HCT116 (cell line): Measurements from ENCODE around the gene STRBP. TPM values are rescaled to one million over a fixed set of nuclear protein-coding genes. Genes with fewer than 3 reads are reported as not detected.

Experiments used
- ATAC-seq: fragments of 200-7000 bp; cut with Tn5 transposase; 2 replicates; pipeline ENCODE4 v1.9.1; 2020; ENCODE audit warnings: mild to moderate bottlenecking, moderate library complexity
- BruUV-seq: library from RNA; stranded (reverse); fragments of 400-500 nt; replicated peaks from 2 replicates; lab custom pipeline; 2021; lab: Mats Ljungman, UMichigan
- CTCF ChIA-PET: fragments of 300-600 bp; sonication (Branson Sonifier 250); formaldehyde crosslinking; loops from one replicate; lab custom pipeline; 2021; ENCODE audit warnings: antibody characterized with exemption; lab: Charles Lee
- POLR2A ChIA-PET: fragments of 300-600, 350-600 bp; sonication (Branson Sonifier 250); formaldehyde crosslinking; loops from one replicate; lab custom pipeline; 2021; ENCODE audit warnings: antibody characterized with exemption; lab: Charles Lee
- RAD21 ChIA-PET, 2 experiments: fragments of 300-600 bp; sonication (Branson Sonifier 250); formaldehyde crosslinking; loops; one replicate each; lab custom pipeline; 2023; ENCODE audit warnings: low total read pairs in 2 of 2; ENCODE audit not compliant: uncharacterized antibody in 2 of 2, unreplicated experiment in 2 of 2, low non-redundant PET in 1 of 2; lab: Charles Lee
- DNase-seq: peaks from one replicate; pipeline ENCODE4 v3.0.0-alpha.2; 2010; ENCODE audit warnings: low read depth, low spot score
- H2AFZ ChIP-seq: fragments of 200-600 bp; shearing (Covaris generic), sonication (generic); 2 replicates; pipeline ENCODE4 v1.6.1; 2017; ENCODE audit warnings: low read depth, mixed run types, mixed read lengths, antibody characterized with exemption, low read length; ENCODE audit not compliant: poor library complexity, severe bottlenecking
- H3K27ac ChIP-seq: 2 replicates; pipeline ENCODE4 v1.5.1; 2012; ENCODE audit warnings: low read depth, low read length
- H3K27me3 ChIP-seq: fragments of 200-600 bp; sonication (generic); 2 replicates; pipeline ENCODE4 v1.6.1; 2016; ENCODE audit warnings: mixed run types, low read length, mixed read lengths; ENCODE audit not compliant: insufficient read depth
- H3K36me3 ChIP-seq, 2 experiments: fragments of 200-500 bp in 1 of 2; fragments of 200-600 bp in 1 of 2; sonication (Bioruptor generic) in 1 of 2; sonication (generic) in 1 of 2; 2 replicates each; pipeline versions ENCODE4 v1.5.1 to v1.6.1; 2014 to 2016; ENCODE audit warnings: low read length in 2 of 2, inconsistent platforms in 1 of 2, mixed read lengths in 1 of 2, mixed run types in 1 of 2; ENCODE audit not compliant: insufficient read depth in 2 of 2, control insufficient read depth in 1 of 2
- H3K4me1 ChIP-seq, 2 experiments: fragments of 200-600 bp in 1 of 2; sonication (generic) in 1 of 2; 2 replicates each; pipeline versions ENCODE4 v1.5.1 to v1.6.1; 2012 to 2017; ENCODE audit warnings: low read length in 2 of 2, inconsistent platforms in 1 of 2, mild to moderate bottlenecking in 1 of 2, mixed read lengths in 1 of 2, mixed run types in 1 of 2, moderate library complexity in 1 of 2; ENCODE audit not compliant: insufficient read depth in 2 of 2, control insufficient read depth in 1 of 2
- H3K4me2 ChIP-seq: fragments of 200-600 bp; sonication (generic); 2 replicates; pipeline ENCODE4 v1.6.1; 2017; ENCODE audit warnings: mixed run types, low read length, mixed read lengths
- H3K4me3 ChIP-seq, 2 experiments: fragments of 200-600 bp in 1 of 2; sonication (generic) in 1 of 2; replicated peaks in 1 of 2; 2 replicates each; pipeline ENCODE4 v1.5.1; 2011 to 2016; ENCODE audit warnings: low read length in 2 of 2, control low read depth in 1 of 2, low read depth in 1 of 2, mild to moderate bottlenecking in 1 of 2, mixed read lengths in 1 of 2, mixed run types in 1 of 2
- H3K79me2 ChIP-seq: fragments of 200-600 bp; sonication (generic); 2 replicates; pipeline ENCODE4 v1.6.1; 2017; ENCODE audit warnings: mild to moderate bottlenecking, mixed run types, low read length, moderate library complexity, mixed read lengths; ENCODE audit not compliant: insufficient read depth
- H3K9ac ChIP-seq: fragments of 200-600 bp; sonication (generic); 2 replicates; pipeline ENCODE4 v1.6.1; 2016; ENCODE audit warnings: low read length, mixed read lengths
- H3K9me2 ChIP-seq: fragments of 200-600 bp; sonication (generic), shearing (Covaris generic); 2 replicates; pipeline ENCODE4 v1.6.1; 2017; ENCODE audit warnings: mixed run types, mild to moderate bottlenecking, moderate library complexity; ENCODE audit not compliant: insufficient read depth
- H3K9me3 ChIP-seq, 2 experiments: fragments of 200-500 bp in 1 of 2; fragments of 200-600 bp in 1 of 2; sonication (Bioruptor generic) in 1 of 2; sonication (generic) in 1 of 2; 2 replicates each; pipeline ENCODE4 v1.6.1; 2014 to 2017; ENCODE audit warnings: low read length in 2 of 2, mixed read lengths in 2 of 2, inconsistent platforms in 1 of 2, low read depth in 1 of 2, mild to moderate bottlenecking in 1 of 2, mixed run types in 1 of 2, moderate library complexity in 1 of 2; ENCODE audit not compliant: control insufficient read depth in 1 of 2, insufficient read depth in 1 of 2
- H4K20me1 ChIP-seq: fragments of 200-600 bp; sonication (generic), shearing (Covaris generic); 2 replicates; pipeline ENCODE4 v1.6.1; 2017; ENCODE audit warnings: mixed run types, mild to moderate bottlenecking, moderate library complexity; ENCODE audit not compliant: insufficient read depth
- CTCF ChIP-seq, 3 experiments: fragments of 200-600 bp in 1 of 3; sonication (generic) in 1 of 3; IDR thresholded peaks in 2 of 3; conservative IDR thresholded peaks in 1 of 3; 2 replicates each; pipeline ENCODE4 v1.5.1; 2012 to 2017; ENCODE audit warnings: low read depth in 2 of 3, low read length in 2 of 3, antibody characterized with exemption in 1 of 3, borderline replicate concordance in 1 of 3, control low read depth in 1 of 3, mild to moderate bottlenecking in 1 of 3, mixed read lengths in 1 of 3, mixed run types in 1 of 3, moderate library complexity in 1 of 3; ENCODE audit not compliant: insufficient read depth in 1 of 3
- RAD21 ChIP-seq: IDR thresholded peaks from 2 replicates; pipeline ENCODE4 v1.6.1; 2012; ENCODE audit warnings: low read depth, mild to moderate bottlenecking
- SIN3A ChIP-seq: IDR thresholded peaks from 2 replicates; pipeline ENCODE4 v1.6.1; 2012; ENCODE audit warnings: low read depth
- TCF7L2 ChIP-seq: IDR thresholded peaks from 2 replicates; pipeline ENCODE4 v1.7.0; 2011; ENCODE audit warnings: borderline replicate concordance, inconsistent platforms; ENCODE audit not compliant: insufficient read depth, insufficient read length; ENCODE audit errors: extremely low read depth
- YY1 ChIP-seq: IDR thresholded peaks from 2 replicates; pipeline ENCODE4 v1.6.1; 2011; ENCODE audit warnings: low read length, low read depth, moderate library complexity, mild to moderate bottlenecking; ENCODE audit not compliant: insufficient replicate concordance; ENCODE audit errors: extremely low read depth
- ZBTB33 ChIP-seq: IDR thresholded peaks from 2 replicates; pipeline ENCODE4 v1.6.1; 2011; ENCODE audit warnings: mild to moderate bottlenecking, low read length, moderate library complexity; ENCODE audit not compliant: insufficient replicate concordance; ENCODE audit errors: extremely low read depth
- intact Hi-C: fragments of 100-400 bp; cut with micrococcal nuclease; formaldehyde crosslinking; loops from 2 replicates; pipeline ENCODE4 v1.10.0; 2022
- total RNA-seq: library from RNA; stranded (reverse); gene quantifications from one replicate; pipeline ENCODE4 v1.2.1, GENCODE V29; 2021; ENCODE audit not compliant: unreplicated experiment
- TF ChIP-seq, protein P1 (sequence below): IDR thresholded peaks from 2 replicates; pipeline ENCODE4 v1.6.1; 2012
- TF ChIP-seq, protein P2 (sequence below): IDR thresholded peaks from 2 replicates; pipeline ENCODE4 v1.6.1; 2012; ENCODE audit warnings: low read depth

STRBP gene
- total RNA-seq, 1 experiment from 2014 or later = 30.4 TPM

DNA sequence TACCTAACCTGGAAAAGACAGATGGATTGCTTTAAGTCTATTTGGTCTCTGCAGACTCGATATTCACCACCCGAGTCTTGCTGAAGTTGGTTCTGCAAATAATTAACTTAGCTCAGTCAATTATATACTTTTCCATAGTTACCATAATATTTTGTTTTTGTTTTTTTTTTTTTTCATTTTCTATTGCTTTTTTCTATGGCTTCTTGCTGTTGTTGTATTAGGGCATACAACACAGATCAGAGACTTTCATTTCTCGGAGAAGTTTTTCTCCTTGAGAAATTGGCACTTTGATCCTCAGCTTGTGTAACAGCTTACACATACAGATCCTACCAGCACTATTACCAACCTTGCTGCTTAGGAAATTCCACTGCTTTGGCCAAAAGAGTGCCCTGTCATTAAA, 146.9 kb downstream of the STRBP start (continued):
- TF ChIP-seq ZBTB33 = no peak

DNA sequence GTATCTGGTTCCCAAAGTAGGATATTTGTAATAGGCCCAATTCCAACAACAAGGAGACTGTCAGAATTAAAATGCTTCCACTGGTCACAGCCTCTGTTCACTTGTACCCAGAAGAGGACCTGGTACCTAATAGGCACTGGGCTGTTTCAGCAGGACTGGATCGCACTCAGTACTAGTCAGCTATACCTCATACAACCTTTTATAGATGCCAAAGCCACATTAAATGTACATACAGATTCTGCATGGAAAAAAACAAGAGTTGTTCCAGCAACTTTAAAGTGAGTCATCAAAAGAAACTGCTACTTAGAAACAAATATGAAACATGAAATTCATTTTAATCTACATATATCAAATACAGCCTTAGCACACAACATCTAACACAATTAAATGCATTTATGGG, 147.4 kb downstream of the STRBP start:
- no TSS peak for BruUV-seq
- no peaks in the 10 kb centered on the region for H3K4me1 ChIP-seq
- intact Hi-C loops = no loop called here
- ATAC-seq = no peak
- CTCF ChIA-PET = no interaction called here
- no peaks in the 10 kb centered on the region for H4K20me1 ChIP-seq
- H3K36me3 ChIP-seq = no peaks in the 10 kb centered on the region
- RAD21 ChIA-PET = no interaction called here
- H3K9me3 ChIP-seq = no peaks in the 10 kb centered on the region
- H3K27me3 ChIP-seq = no peaks in the 10 kb centered on the region
- no peak for DNase-seq
- H3K4me2 ChIP-seq = no peak overlapping the region
- no peak overlapping the region for H3K4me3 ChIP-seq
- no peaks in the 10 kb centered on the region for H3K9me2 ChIP-seq
- no peak overlapping the region for H2AFZ ChIP-seq
- H3K27ac ChIP-seq = no peak overlapping the region
- H3K9ac ChIP-seq = no peak overlapping the region
- TF ChIP-seq YY1 = no peak
- TF ChIP-seq TCF7L2 = no peak
- no peak for TF ChIP-seq RAD21
- TF ChIP-seq SIN3A = no peak
- no peaks in the 10 kb centered on the region for H3K79me2 ChIP-seq
- POLR2A ChIA-PET = no interaction called here

GRCh38 chr9:123120131-123120530, 148.3 kb downstream of the STRBP start:
- Histone ChIP-seq H3K4me1 (no peaks in the 10 kb centered on the region), H4K20me1 (no peaks in the 10 kb centered on the region), H3K79me2 (no peaks in the 10 kb centered on the region), H3K27me3 (no peaks in the 10 kb centered on the region), H2AFZ (no peak overlapping the region), H3K9ac (no peak overlapping the region), H3K4me2 (no peak overlapping the region), H3K36me3 (no peaks in the 10 kb centered on the region), H3K9me3 (no peaks in the 10 kb centered on the region)
- ATAC-seq = no peak
- no TSS peak for BruUV-seq
- DNase-seq = no peak
- ChIA-PET CTCF (no interaction called here), RAD21 (no interaction called here)
- TF ChIP-seq, protein P1, sequence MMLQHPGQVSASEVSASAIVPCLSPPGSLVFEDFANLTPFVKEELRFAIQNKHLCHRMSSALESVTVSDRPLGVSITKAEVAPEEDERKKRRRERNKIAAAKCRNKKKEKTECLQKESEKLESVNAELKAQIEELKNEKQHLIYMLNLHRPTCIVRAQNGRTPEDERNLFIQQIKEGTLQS = no peak
- TF ChIP-seq, protein P2, sequence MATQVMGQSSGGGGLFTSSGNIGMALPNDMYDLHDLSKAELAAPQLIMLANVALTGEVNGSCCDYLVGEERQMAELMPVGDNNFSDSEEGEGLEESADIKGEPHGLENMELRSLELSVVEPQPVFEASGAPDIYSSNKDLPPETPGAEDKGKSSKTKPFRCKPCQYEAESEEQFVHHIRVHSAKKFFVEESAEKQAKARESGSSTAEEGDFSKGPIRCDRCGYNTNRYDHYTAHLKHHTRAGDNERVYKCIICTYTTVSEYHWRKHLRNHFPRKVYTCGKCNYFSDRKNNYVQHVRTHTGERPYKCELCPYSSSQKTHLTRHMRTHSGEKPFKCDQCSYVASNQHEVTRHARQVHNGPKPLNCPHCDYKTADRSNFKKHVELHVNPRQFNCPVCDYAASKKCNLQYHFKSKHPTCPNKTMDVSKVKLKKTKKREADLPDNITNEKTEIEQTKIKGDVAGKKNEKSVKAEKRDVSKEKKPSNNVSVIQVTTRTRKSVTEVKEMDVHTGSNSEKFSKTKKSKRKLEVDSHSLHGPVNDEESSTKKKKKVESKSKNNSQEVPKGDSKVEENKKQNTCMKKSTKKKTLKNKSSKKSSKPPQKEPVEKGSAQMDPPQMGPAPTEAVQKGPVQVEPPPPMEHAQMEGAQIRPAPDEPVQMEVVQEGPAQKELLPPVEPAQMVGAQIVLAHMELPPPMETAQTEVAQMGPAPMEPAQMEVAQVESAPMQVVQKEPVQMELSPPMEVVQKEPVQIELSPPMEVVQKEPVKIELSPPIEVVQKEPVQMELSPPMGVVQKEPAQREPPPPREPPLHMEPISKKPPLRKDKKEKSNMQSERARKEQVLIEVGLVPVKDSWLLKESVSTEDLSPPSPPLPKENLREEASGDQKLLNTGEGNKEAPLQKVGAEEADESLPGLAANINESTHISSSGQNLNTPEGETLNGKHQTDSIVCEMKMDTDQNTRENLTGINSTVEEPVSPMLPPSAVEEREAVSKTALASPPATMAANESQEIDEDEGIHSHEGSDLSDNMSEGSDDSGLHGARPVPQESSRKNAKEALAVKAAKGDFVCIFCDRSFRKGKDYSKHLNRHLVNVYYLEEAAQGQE = no peak
- TF ChIP-seq CTCF (IDR thresholded peaks at IDR 0.05 in 2 of 3, conservative IDR thresholded peaks at IDR 0.05 in 1 of 3; ENCODE audit: borderline replicate concordance in 1 of 3, insufficient read depth in 1 of 3, low read depth in 2 of 3, low read length in 2 of 3) = no peak
- TF ChIP-seq, all 23 proteins: peak for 0
- H3K27ac ChIP-seq = no peak overlapping the region
- intact Hi-C loops = no loop called here
- H3K4me3 ChIP-seq = no peak overlapping the region
- no peaks in the 10 kb centered on the region for H3K9me2 ChIP-seq
- POLR2A ChIA-PET = no interaction called here
